Skin of body (tissue), 2 donors: ENCODE results near the gene SMC4. TPM values are rescaled to one million over a fixed set of nuclear protein-coding genes. Genes with fewer than 3 reads are reported as not detected.
"Not testable (repeated sequence)": the region's sequence is repeated elsewhere in the genome, so short reads cannot be mapped to it uniquely, and the experiment has no call there.

ENCODE experiments used
- DNase-seq: peaks from one replicate; lab custom pipeline; 2025; lab: John Stamatoyannopoulos, UW
- total RNA-seq: library from RNA; depleted of rRNA; stranded (reverse); fragments of >200 nt; gene quantifications from one replicate; pipeline ENCODE4 v1.2.3, GENCODE V29; 2014

SMC4 gene
- total RNA-seq = 90.9 TPM

GRCh38 chr3:160399125-160400029, at the start of gene SMC4, which contains the start of gene IFT80:
Gene SMC4, plus strand, starts transcription at chr3:160399650. Its CDS starts 1,177 bp downstream, at chr3:160400827.
Gene IFT80, minus strand, starts transcription at chr3:160399225. Its CDS starts 14,625 bp downstream, at chr3:160384600.
- DNase-seq = peak; percentile 95

GRCh38 chr3:160355826-160356225, 43.6 kb upstream of the SMC4 start:
- DNase-seq = peak; percentile 60

- DNase-seq = not testable (repeated sequence)
These were observed 36.6 kb upstream of the SMC4 start for GRCh38 chr3:160362896-160363295.

- DNase-seq = no peak
These were observed 33.5 kb upstream of the SMC4 start for GRCh38 chr3:160365869-160366522.

- DNase-seq = no peak
These were observed 30.6 kb upstream of the SMC4 start for GRCh38 chr3:160368804-160369203.

GRCh38 chr3:160369784-160370183, 29.7 kb upstream of the SMC4 start:
- no peak for DNase-seq

GRCh38 chr3:160370987-160371857, 28.2 kb upstream of the SMC4 start:
- no peak for DNase-seq

GRCh38 chr3:160372780-160373179, 26.7 kb upstream of the SMC4 start:
- DNase-seq = no peak

GRCh38 chr3:160373655-160374054, 25.8 kb upstream of the SMC4 start:
- no peak for DNase-seq

- DNase-seq = no peak
These were observed 25.0 kb upstream of the SMC4 start for GRCh38 chr3:160374472-160374871.

- no peak for DNase-seq
These were observed 24.5 kb upstream of the SMC4 start for GRCh38 chr3:160374925-160375324.

- no peak for DNase-seq
These were observed 22.8 kb upstream of the SMC4 start for GRCh38 chr3:160376681-160377080.

GRCh38 chr3:160378331-160379109, 20.9 kb upstream of the SMC4 start:
- DNase-seq = no peak

- DNase-seq = no peak
These were observed 19.7 kb upstream of the SMC4 start for GRCh38 chr3:160379628-160380214.

GRCh38 chr3:160381470-160381869, 18.0 kb upstream of the SMC4 start:
- DNase-seq = no peak

- no peak for DNase-seq
These were observed 14.7 kb upstream of the SMC4 start for GRCh38 chr3:160384639-160385318.

GRCh38 chr3:160390565-160391138, 8.8 kb upstream of the SMC4 start:
- no peak for DNase-seq

- DNase-seq = no peak
These were observed 6.7 kb upstream of the SMC4 start for GRCh38 chr3:160392798-160393197.

- DNase-seq = no peak
These were observed 6.0 kb upstream of the SMC4 start for GRCh38 chr3:160393346-160394008.
